ENCODE data around the gene KRTAP9-9.
"Not testable (repeated sequence)": the region's sequence is repeated elsewhere in the genome, so short reads cannot be mapped to it uniquely, and the experiment has no call there.

KRTAP9-9 gene

GRCh38 chr17:41264599-41264998 is 9.4 kb downstream of the KRTAP9-9 start:
- DNase-seq (ENCODE audit: low read depth in 4 of 4, low spot score in 1 of 4) = no peak

DNA sequence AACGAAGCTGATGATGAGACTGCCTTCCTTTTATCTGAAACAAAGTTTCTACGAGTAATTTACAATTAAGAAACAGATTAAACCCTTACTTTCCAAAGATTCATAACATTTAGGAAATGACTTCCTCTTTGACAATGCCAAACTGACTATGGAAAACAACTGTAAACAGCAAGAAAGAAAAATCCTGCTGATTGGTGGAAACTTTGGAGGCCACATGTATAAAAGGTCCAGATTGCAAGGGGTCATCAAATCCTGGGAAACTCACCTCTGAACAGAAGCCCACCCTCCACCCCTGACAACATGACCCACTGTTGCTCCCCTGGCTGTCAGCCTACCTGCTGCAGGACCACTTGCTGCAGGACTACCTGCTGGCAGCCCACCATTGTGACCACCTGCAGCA is 9.9 kb downstream of the KRTAP9-9 start, which contains the start of gene KRTAP9-6:
KRTAP9-6 (plus strand) TSS at position 301 of the 400 bp plus-strand sequence; CDS start at position 301, 0 bp downstream.
- no peak for DNase-seq (ENCODE audit: low read depth in 4 of 4, low spot score in 1 of 4)

GRCh38 chr17:41267711-41268110 is 12.5 kb downstream of the KRTAP9-9 start:
- DNase-seq (ENCODE audit: low read depth in 4 of 4, low spot score in 1 of 4) = no peak

DNA sequence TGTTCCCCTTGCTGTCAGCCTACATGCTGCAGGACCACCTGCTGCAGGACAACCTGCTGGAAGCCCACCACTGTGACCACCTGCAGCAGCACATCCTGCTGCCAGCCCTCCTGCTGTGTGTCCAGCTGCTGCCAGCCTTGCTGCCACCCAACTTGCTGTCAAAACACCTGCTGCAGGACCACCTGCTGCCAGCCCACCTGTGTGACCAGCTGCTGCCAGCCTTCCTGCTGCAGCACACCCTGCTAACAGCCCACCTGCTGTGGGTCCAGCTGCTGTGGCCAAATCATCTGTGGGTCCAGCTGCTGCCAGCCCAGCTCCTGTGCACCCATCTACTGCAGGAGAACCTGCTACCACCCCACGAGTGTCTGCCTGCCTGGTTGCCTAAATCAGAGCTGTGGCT is 16.1 kb downstream of the KRTAP9-9 start:
- DNase-seq (ENCODE audit: low read depth in 4 of 4, low spot score in 1 of 4) = not testable (repeated sequence)

DNA sequence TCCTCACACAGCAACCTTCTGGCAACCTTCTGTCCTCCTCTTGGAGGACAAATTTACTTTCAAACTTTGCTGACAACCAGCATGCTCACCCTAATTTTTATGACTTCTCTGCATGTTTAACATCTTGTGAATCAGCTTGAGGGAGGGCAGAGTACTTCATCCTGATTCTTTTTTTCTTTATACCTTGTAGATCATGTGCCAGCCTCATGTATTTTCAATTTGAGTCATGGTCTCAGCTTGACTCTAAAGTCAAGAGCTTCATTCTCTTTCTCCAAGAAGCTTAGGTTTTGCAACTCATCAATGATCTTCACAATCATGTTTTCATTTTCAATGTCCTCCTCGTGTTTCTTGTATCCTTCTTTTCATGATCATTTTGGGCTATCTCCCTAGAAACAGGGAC is 16.7 kb downstream of the KRTAP9-9 start:
- no peak for DNase-seq (ENCODE audit: low read depth in 4 of 4, low spot score in 1 of 4)

- not testable (repeated sequence) for DNase-seq (ENCODE audit: low read depth in 4 of 4, low spot score in 1 of 4)
Observed at GRCh38 chr17:41275648-41276190, 20.5 kb downstream of the KRTAP9-9 start, which contains the start of gene KRTAP9-7. Gene KRTAP9-7, plus strand, starts transcription at chr17:41275698. Its CDS starts 0 bp downstream, at chr17:41275698.

DNA sequence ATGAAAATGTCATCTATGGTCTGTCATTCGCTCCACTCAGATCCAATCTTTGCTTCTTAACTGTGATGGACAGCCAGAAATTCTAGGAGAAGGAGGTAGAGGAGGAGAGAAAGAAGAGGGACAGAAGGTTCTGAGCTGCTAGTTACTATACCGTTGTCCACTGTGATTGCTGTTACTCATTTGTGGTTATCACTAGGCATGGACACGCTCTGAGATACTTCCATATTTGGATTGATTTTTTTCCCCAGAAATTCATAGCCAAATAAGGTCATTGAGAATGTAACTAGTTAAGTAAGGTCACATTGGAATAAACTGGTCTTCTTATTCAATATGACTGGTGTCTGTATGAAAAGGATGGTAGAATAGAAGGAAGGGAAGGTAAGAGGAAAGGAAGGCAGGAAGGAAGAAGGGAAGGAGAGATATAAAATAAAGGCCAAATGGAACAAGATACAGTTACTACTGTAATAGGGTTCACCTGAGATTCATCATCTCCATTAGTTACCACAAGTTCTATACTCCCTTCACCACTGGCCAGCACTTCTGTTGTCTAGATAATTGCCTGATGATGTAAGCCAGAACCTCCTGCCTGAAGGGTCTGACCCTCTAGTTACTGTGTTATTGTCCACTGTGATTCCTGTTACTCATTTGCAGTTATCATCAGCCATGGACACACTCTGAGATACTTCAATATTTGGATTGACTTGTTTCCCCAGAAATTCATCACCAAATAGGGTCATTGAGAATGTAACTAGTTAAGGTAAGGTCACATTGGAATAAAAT is 23.2 kb downstream of the KRTAP9-9 start:
- no peak for DNase-seq (ENCODE audit: low read depth in 4 of 4, low spot score in 1 of 4)

GRCh38 chr17:41284043-41284442 is 28.9 kb downstream of the KRTAP9-9 start:
- DNase-seq (ENCODE audit: low read depth in 4 of 4, low spot score in 1 of 4) = no peak

DNA sequence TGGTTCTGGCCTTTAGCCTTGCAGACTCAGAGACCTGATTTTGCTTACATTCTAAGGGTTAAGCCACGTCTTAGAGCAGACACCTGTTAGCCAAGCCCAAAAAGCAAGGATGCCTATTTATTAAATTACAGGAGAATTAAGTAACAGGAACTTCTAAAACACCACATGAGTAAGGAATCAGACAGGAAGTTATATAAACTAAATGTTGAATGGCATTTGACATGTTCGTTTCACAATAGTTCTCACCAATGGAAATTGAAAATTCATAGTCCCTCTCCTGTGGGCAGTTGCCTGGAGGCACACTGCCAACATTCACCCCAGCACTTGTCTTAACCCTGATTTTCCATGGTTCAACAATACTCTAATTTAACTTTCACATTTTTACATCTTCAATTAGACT is 29.4 kb downstream of the KRTAP9-9 start:
- no peak for DNase-seq (ENCODE audit: low read depth in 4 of 4, low spot score in 1 of 4)

DNA sequence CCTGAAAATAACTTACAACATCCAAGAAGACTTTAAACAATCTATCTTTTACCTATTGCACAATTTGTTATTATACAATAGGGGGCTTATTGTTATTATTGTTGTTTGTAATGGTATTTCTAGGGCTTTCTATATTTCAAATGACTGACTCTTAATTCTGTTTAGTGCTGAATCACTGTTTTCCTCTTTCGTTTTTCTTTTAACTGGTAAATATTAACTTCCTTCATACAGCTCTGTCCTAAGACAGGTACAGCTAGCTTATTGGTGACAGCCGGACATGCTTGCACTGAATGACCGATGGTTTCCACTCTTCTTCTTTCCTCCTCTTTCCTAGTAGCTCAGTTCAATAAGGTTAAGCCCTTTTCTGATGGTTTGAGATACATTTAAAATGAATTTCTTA is 31.9 kb downstream of the KRTAP9-9 start:
- DNase-seq (ENCODE audit: low read depth in 4 of 4, low spot score in 1 of 4) = no peak

DNA sequence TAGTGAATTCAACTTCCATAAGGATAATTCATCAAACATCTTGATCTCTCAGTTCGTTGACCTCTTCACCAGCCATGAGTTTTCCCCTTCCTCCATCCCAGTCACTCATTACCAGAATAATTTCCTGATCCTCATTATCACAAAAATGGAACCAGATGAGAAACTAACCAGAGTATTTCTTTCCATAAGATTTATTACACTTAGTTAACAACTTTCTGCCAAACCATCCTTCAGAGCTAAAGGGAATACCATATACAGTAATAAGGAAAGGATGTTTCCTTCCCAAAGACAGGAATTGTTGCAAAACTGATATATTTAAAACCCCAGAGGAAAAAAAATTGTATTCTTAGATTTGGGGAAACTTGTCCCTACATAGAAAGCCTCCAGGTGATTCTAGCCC is 38.8 kb downstream of the KRTAP9-9 start:
- no peak for DNase-seq (ENCODE audit: low read depth in 4 of 4, low spot score in 1 of 4)

DNA sequence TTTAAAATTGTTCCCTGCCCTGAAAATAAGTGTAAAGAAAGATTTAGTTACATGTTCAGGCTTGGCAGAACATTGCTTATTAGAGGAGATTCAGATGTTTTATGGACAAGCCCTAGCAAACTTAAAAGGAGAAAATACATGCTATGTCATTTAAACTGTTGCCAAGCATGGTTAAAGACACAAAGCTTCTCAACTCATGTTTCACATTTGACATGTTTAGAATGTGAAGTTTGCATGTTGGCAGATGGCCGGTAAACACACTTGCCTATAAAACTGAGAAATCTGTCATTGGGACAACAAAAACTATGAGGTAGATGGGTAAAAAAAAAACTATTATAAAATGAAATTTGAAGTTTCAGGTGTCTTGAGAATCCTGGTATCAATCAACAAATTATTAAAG is 41.7 kb downstream of the KRTAP9-9 start:
- DNase-seq (ENCODE audit: low read depth in 4 of 4, low spot score in 1 of 4) = no peak

DNA sequence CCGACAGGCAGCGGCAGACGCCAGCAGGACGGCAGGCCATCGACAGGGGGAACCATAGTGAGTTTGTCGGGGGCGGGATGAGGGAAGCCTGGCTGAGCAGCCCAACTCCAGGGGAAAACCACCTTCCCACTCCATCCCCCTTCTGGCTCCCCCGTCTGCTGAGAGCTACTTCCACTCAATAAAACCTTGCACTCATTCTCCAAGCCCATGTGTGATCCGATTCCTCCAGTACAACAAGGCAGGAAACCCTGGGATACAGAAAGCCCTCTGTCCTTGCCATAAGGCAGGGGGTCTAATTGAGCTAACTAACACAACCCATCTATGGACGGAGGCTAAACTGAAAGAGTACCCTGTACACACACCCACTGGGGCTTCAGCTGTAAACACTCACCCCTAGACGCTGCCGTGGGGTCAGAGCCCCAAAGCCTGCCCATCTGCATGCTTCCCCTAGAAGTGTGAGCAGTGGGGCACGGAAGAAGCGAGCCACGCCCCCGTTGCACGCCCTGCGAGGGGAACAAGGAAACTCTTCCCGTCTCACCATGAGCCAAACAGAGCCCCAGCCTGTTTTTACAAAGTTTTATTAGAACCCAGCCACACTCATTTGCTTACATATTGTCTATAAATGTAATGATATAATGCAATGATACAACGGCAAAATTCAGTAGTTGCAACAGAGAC is 43.4 kb downstream of the KRTAP9-9 start:
- no peak for DNase-seq (ENCODE audit: low read depth in 4 of 4, low spot score in 1 of 4)

DNA sequence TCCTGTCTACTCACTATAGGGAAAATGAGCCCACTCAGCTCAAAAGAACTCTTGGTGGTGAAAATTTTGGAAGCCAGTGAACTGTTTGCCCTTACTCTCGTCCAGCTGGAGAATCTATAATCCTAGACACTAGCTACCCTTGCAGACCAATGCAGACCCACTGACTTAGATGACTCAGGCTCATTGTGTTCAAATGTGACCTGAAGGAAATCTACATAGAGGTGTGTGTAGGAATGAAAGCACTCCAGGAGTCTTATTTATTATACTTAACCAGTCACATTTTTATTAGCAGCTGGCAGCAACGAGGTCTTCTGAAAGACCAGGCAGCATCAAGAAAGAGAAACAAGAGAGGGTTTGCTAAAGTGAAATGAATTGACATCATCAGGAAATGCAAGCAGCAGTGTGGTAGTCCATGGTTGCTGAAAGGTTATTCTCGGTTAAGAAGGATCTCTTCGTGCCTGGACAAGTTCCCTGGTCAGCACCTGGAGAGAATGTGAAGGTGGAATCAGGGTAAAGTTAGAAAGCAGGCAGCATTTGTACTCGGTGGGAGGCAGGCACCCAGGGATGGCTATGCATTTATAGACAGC is 46.1 kb downstream of the KRTAP9-9 start:
- no peak for DNase-seq (ENCODE audit: low read depth in 4 of 4, low spot score in 1 of 4)

GRCh38 chr17:41301916-41302901 is 47.0 kb downstream of the KRTAP9-9 start, which contains the start of gene KRTAP29-1:
Gene KRTAP29-1, minus strand, starts transcription at chr17:41302851. Its CDS starts 0 bp downstream, at chr17:41302851.
- no peak for DNase-seq (ENCODE audit: low read depth in 4 of 4, low spot score in 1 of 4)

DNA sequence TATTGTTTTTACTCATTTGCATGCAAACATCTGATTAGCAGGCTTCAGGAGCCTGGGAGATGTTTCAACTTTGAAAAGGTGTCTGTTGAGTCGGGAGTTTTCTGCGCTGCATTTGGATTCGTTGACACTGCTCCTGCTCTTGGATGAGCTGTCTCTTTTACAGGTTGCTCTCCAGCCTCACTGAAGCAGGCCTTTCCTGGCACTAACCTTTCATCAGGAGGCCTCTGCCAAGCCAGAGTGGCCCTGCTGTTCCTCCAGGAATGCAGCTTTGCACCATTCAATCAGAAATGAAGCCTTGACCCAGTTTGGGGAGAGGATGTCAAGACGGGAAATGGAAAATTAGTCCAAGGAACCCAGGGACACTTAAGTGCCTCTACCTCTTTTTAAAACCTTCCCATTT is 47.8 kb downstream of the KRTAP9-9 start:
- DNase-seq (ENCODE audit: low read depth in 4 of 4, low spot score in 1 of 4) = no peak

DNA sequence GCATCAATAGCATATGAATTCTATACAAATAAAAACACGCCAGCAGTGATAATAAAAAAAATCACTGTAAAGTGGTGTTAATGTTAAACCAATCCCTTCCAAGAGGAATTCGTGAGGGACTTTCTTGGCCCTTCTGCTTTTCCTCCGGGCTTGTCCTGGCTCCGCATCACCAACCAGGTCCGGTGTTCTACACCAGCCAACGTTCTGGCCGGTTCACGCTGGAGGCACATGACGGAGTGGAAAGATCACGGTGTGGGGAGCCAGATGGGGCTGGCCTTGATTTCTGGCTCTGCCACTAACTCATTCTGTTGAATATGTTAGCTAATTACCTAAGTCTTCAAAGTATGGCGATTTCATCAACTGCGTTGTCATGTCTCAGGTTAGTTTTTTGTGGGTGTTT is 48.9 kb downstream of the KRTAP9-9 start:
- no peak for DNase-seq (ENCODE audit: low read depth in 4 of 4, low spot score in 1 of 4)

Measured in stimulated activated CD4-positive, alpha-beta T cell treated with anti-CD3 and anti-CD28 coated beads, Interleukin-1b, Interleukin-23, amount 100 ng/mL, for 24 hours (primary cell).